CD14-positive monocyte (primary cell): ENCODE measurements around the gene HSPA12B. TPM values are rescaled to one million over a fixed set of nuclear protein-coding genes. Genes with fewer than 3 reads are reported as not detected.

Source experiments
- DNase-seq, 3 donors: peaks; one replicate each; pipeline ENCODE4 v3.0.0-alpha.2; 2011 to 2022
- H2AFZ ChIP-seq: 2 replicates; pipeline ENCODE4 v1.6.0; 2012; ENCODE audit warnings: mild to moderate bottlenecking, low read depth, low read length, inconsistent platforms; ENCODE audit not compliant: insufficient read depth, poor library complexity, severe bottlenecking
- H3K27ac ChIP-seq, 2 donors: 1 replicate in 1 of 2; 2 replicates in 1 of 2; pipeline ENCODE4 v1.5.1; 2012 to 2013; ENCODE audit warnings: low read length in 2 of 2, control low read depth in 1 of 2, inconsistent platforms in 1 of 2, low read depth in 1 of 2, mild to moderate bottlenecking in 1 of 2
- H3K27me3 ChIP-seq, 2 donors: one replicate each; pipeline versions ENCODE4 v1.6.0 to v1.6.1; 2011 to 2013; ENCODE audit warnings: low read length in 2 of 2; ENCODE audit not compliant: control insufficient read depth in 2 of 2, insufficient read depth in 2 of 2
- H3K36me3 ChIP-seq, 2 donors: replicated peaks in 1 of 2; 1 replicate in 1 of 2; 2 replicates in 1 of 2; pipeline versions ENCODE4 v1.5.1 to v1.6.1; 2012 to 2013; ENCODE audit warnings: low read length in 2 of 2, control low read depth in 1 of 2, inconsistent platforms in 1 of 2, mild to moderate bottlenecking in 1 of 2; ENCODE audit not compliant: insufficient read depth in 2 of 2, control insufficient read depth in 1 of 2
- H3K4me1 ChIP-seq, 2 donors: 1 replicate in 1 of 2; 2 replicates in 1 of 2; pipeline versions ENCODE4 v1.5.1 to v1.6.1; 2012 to 2013; ENCODE audit warnings: low read length in 2 of 2, control low read depth in 1 of 2, inconsistent platforms in 1 of 2, mild to moderate bottlenecking in 1 of 2, moderate library complexity in 1 of 2; ENCODE audit not compliant: insufficient read depth in 2 of 2, control insufficient read depth in 1 of 2
- H3K4me2 ChIP-seq: replicated peaks from 2 replicates; pipeline ENCODE3; 2012; ENCODE audit warnings: low read length, moderate library complexity, mild to moderate bottlenecking; ENCODE audit not compliant: poor library complexity, severe bottlenecking; ENCODE audit errors: extremely low read depth
- H3K4me3 ChIP-seq, 3 experiments: fragments of 200-600 bp in 1 of 3; sonication (generic) in 1 of 3; replicated peaks in 1 of 3; 1 replicate in 2 of 3; 2 replicates in 1 of 3; pipeline ENCODE4 v1.5.1; 2011 to 2013; ENCODE audit warnings: low read length in 3 of 3, mild to moderate bottlenecking in 3 of 3, control low read depth in 2 of 3, low read depth in 2 of 3, inconsistent platforms in 1 of 3, moderate library complexity in 1 of 3
- H3K79me2 ChIP-seq: 2 replicates; pipeline ENCODE4 v1.6.0; 2012; ENCODE audit warnings: mild to moderate bottlenecking, control low read depth, inconsistent platforms, low read length, moderate library complexity; ENCODE audit not compliant: insufficient read depth
- H3K9ac ChIP-seq: 2 replicates; pipeline ENCODE4 v1.6.0; 2017; ENCODE audit warnings: low read length, mild to moderate bottlenecking; ENCODE audit not compliant: insufficient read depth, poor library complexity, severe bottlenecking
- H3K9me3 ChIP-seq, 2 donors: replicated peaks in 1 of 2; 1 replicate in 1 of 2; 2 replicates in 1 of 2; pipeline versions ENCODE4 v1.5.1 to v1.6.1; 2012 to 2013; ENCODE audit warnings: low read length in 2 of 2, control low read depth in 1 of 2; ENCODE audit not compliant: control insufficient read depth in 1 of 2, insufficient read depth in 1 of 2
- H4K20me1 ChIP-seq: 2 replicates; pipeline ENCODE4 v1.6.0; 2012; ENCODE audit warnings: mild to moderate bottlenecking, low read length, control low read depth, moderate library complexity; ENCODE audit not compliant: insufficient read depth
- H3K27ac Mint-ChIP-seq, 7 donors: one replicate each; pipeline ENCODE4 v1.8.0; 2020; ENCODE audit warnings: mild to moderate bottlenecking in 7 of 7, mixed read lengths in 7 of 7, moderate library complexity in 6 of 7, inconsistent platforms in 2 of 7
- H3K27me3 Mint-ChIP-seq, 3 donors: one replicate each; pipeline ENCODE4 v1.8.0; 2021 to 2022; ENCODE audit warnings: low read depth in 3 of 3, mild to moderate bottlenecking in 3 of 3, mixed read lengths in 3 of 3, moderate library complexity in 3 of 3, inconsistent platforms in 1 of 3
- H3K36me3 Mint-ChIP-seq, 2 donors: one replicate each; pipeline ENCODE4 v1.8.0; 2020; ENCODE audit warnings: mixed read lengths in 2 of 2, inconsistent platforms in 1 of 2, mild to moderate bottlenecking in 1 of 2
- H3K4me1 Mint-ChIP-seq: one replicate; pipeline ENCODE4 v1.8.0; 2020; ENCODE audit warnings: mild to moderate bottlenecking, mixed read lengths
- H3K4me3 Mint-ChIP-seq, 2 donors: one replicate each; pipeline ENCODE4 v1.8.0; 2020; ENCODE audit warnings: mild to moderate bottlenecking in 2 of 2, mixed read lengths in 2 of 2, moderate library complexity in 1 of 2
- H3K9me3 Mint-ChIP-seq, 7 donors: one replicate each; pipeline ENCODE4 v1.8.0; 2020 to 2022; ENCODE audit warnings: mixed read lengths in 7 of 7, mild to moderate bottlenecking in 6 of 7, moderate library complexity in 6 of 7, inconsistent platforms in 2 of 7
- WGBS: methylation state at CpG from one replicate; pipeline ENCODE4 v1.1.5; 2013; ENCODE audit warnings: missing lambda C conversion rate; ENCODE audit not compliant: insufficient coverage; 5-methylcytosine and 5-hydroxymethylcytosine counted together
- intact Hi-C, 2 donors: fragments of 100-400 bp; cut with micrococcal nuclease; formaldehyde crosslinking; loops; one replicate each; pipeline versions ENCODE4 v1.15.0 to v1.15.1; 2023
- polyA plus RNA-seq, 3 donors: library from polyadenylated mRNA; depleted of rRNA in 1 of 3; unstranded in 2 of 3; stranded (reverse) in 1 of 3; fragments of 300-500 nt in 2 of 3; fragments of >200 nt in 1 of 3; fragmentation: Illumina TruSeq in 2 of 3; gene quantifications; 1 replicate in 2 of 3; 2 replicates in 1 of 3; pipeline ENCODE4 v1.2.3, GENCODE V29; 2012 to 2021
- TF ChIP-seq, protein P1 (sequence below): fragments of 200-600 bp; IDR thresholded peaks from one replicate; pipeline ENCODE4 v1.8.0; 2022; ENCODE audit warnings: antibody characterized with exemption, mild to moderate bottlenecking

HSPA12B gene
- polyA plus RNA-seq, 3 donors, result not detected

DNA sequence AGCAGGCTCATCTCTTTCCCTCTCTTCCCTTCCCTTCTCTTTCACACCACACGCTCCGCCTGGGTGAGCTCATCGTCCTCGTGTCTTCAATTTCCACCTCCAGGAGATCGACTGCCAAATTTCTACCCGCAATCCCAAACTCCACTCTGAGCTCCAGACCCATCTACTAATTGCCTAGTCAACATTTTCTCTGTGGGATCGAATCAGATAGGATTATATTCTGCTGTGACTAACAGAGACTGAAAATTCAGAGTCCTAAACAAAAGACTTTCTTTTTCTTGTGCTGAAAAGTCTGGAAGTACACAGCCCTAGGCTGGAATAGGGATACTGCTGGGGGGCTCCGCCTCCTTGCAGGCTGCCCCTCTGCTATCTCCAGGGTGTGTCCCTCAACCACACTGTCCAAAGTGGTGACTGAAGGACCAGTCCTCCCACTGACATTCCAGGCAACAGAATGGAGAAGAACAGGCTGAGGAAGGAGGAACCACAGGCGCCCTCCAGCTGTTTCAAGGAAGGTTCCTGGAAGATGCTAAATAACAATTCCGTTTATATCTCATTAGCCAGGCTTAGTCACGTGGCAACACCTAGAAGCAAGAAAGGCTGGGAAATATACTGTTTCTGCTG, 5.0 kb upstream of the HSPA12B start:
- H3K27me3 Mint-ChIP-seq, result peaks cover 26 to 43% (median 42%) of the 10 kb centered on the region in 3 donors
- Histone ChIP-seq H3K27me3 (peaks cover 0 to 39% of the 10 kb centered on the region in 2 donors), H3K9ac (no peak overlapping the region), H3K36me3 (no peaks in the 10 kb centered on the region), H3K9me3 (peaks cover 0 to 4% of the 10 kb centered on the region in 2 donors), H4K20me1 (no peaks in the 10 kb centered on the region), H3K4me1 (no peaks in the 10 kb centered on the region), H3K27ac (no peak overlapping the region), H3K4me3 (no peak overlapping the region), H2AFZ (no peak overlapping the region), H3K79me2 (no peaks in the 10 kb centered on the region), H3K4me2 (no peak overlapping the region)
- TF ChIP-seq, protein P1, sequence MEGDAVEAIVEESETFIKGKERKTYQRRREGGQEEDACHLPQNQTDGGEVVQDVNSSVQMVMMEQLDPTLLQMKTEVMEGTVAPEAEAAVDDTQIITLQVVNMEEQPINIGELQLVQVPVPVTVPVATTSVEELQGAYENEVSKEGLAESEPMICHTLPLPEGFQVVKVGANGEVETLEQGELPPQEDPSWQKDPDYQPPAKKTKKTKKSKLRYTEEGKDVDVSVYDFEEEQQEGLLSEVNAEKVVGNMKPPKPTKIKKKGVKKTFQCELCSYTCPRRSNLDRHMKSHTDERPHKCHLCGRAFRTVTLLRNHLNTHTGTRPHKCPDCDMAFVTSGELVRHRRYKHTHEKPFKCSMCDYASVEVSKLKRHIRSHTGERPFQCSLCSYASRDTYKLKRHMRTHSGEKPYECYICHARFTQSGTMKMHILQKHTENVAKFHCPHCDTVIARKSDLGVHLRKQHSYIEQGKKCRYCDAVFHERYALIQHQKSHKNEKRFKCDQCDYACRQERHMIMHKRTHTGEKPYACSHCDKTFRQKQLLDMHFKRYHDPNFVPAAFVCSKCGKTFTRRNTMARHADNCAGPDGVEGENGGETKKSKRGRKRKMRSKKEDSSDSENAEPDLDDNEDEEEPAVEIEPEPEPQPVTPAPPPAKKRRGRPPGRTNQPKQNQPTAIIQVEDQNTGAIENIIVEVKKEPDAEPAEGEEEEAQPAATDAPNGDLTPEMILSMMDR, result no peak
- H3K27ac Mint-ChIP-seq, result no peak overlapping the region
- peaks cover 9% of the 10 kb centered on the region for H3K4me1 Mint-ChIP-seq
- 77% methylated on average over 4 of the region's 11 CpGs for WGBS
- peak overlapping the region in 1 of 2 donors; percentile 72 for H3K4me3 Mint-ChIP-seq
- no peak for DNase-seq
- H3K9me3 Mint-ChIP-seq, result peaks cover 0 to 1% (median 0%) of the 10 kb centered on the region in 7 donors
- H3K36me3 Mint-ChIP-seq, result no peaks in the 10 kb centered on the region
- intact Hi-C loops, result no loop called here

DNA sequence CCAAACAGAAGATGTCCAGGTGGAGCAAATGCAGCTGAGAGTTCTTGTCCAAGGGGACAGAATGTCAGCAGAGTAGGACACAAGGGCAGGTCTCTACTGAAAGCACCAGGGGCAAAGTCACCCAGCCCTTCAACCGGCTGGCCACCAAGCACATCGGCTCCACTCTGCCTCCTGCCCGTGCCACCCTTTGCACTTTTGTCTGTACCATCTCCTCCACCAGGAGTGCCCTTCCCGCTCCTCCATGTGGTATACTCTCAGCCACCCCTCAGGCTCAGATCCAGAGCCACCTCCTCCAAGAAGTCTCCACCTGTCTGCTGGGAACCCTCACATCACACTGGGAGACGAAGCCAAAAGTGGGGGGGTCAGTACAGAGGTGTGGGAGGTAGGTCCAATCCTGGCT, 4.1 kb upstream of the HSPA12B start:
- Histone ChIP-seq H3K9me3 (peaks cover 0 to 4% of the 10 kb centered on the region in 2 donors), H4K20me1 (no peaks in the 10 kb centered on the region), H3K27ac (no peak overlapping the region), H3K27me3 (peaks cover 0 to 47% of the 10 kb centered on the region in 2 donors), H3K36me3 (no peaks in the 10 kb centered on the region), H3K4me2 (no peak overlapping the region), H3K79me2 (no peaks in the 10 kb centered on the region), H3K9ac (no peak overlapping the region), H2AFZ (no peak overlapping the region), H3K4me1 (no peaks in the 10 kb centered on the region), H3K4me3 (no peak overlapping the region)
- peaks cover 12% of the 10 kb centered on the region for H3K4me1 Mint-ChIP-seq
- H3K36me3 Mint-ChIP-seq, result no peaks in the 10 kb centered on the region
- 90% methylated on average over 4 of the region's 5 CpGs for WGBS
- peaks cover 34 to 51% (median 49%) of the 10 kb centered on the region in 3 donors for H3K27me3 Mint-ChIP-seq
- TF ChIP-seq, protein P1, result no peak
- intact Hi-C loops, result no loop called here
- peaks cover 0 to 4% (median 0%) of the 10 kb centered on the region in 7 donors for H3K9me3 Mint-ChIP-seq
- H3K4me3 Mint-ChIP-seq, result peak overlapping the region in 1 of 2 donors; percentile 35
- no peak for DNase-seq
- no peak overlapping the region for H3K27ac Mint-ChIP-seq
